ENCODE results near the gene PMP22. TPM values are rescaled to one million over a fixed set of nuclear protein-coding genes. Genes with fewer than 3 reads are reported as not detected.

Gene PMP22
- total RNA-seq, 6 experiments from 2014 or later, result 3.0 to 9.2 (median 6.9) TPM

DNA sequence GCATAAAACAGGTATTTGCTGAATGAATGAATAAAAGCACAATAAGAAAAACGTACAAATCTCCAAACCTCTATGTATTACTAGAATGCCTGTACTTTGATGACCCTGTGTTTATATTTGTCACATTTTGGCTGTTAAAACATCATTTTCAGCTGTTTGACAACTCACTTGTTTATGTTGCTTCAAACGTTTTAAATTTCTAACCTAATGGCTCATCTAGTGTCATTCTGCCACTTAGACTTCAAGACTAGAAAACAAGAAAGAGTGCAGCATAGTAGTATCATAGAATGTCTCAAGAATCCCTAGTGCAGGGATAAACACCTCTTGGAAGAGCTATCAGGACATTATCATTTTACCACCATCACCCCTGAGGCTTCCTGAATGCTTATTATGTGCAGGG lies 19.4 kb upstream of the PMP22 start:
- DNase-seq (no peak), ATAC-seq (no peak)
- Histone ChIP-seq H3K27me3 (no peaks in the 10 kb centered on the region), H3K4me1 (no peaks in the 10 kb centered on the region), H3K4me3 (no peak overlapping the region), H3K36me3 (no peaks in the 10 kb centered on the region), H3K9me3 (no peaks in the 10 kb centered on the region), H3K27ac (no peak overlapping the region)
- no peak for TF ChIP-seq CTCF (IDR thresholded peaks at IDR 0.05)
- TF ChIP-seq POLR2A (IDR thresholded peaks at IDR 0.05), result no peak
- intact Hi-C loops (cut with DNase I), result no loop called here
- 14% methylated on average over 2 of the region's 2 CpGs for WGBS (ENCODE audit: insufficient coverage, low coverage, low lambda C conversion rate, missing lambda C conversion rate)

- no peak for DNase-seq
- 72% methylated on average over 6 of the region's 6 CpGs for WGBS (ENCODE audit: insufficient coverage, low coverage, low lambda C conversion rate, missing lambda C conversion rate)
- Histone ChIP-seq H3K27ac (no peak overlapping the region), H3K4me3 (no peak overlapping the region), H3K27me3 (no peaks in the 10 kb centered on the region), H3K36me3 (no peaks in the 10 kb centered on the region), H3K9me3 (no peaks in the 10 kb centered on the region), H3K4me1 (no peaks in the 10 kb centered on the region)
- intact Hi-C loops (cut with DNase I), result no loop called here
- TF ChIP-seq POLR2A (IDR thresholded peaks at IDR 0.05) (no peak), CTCF (IDR thresholded peaks at IDR 0.05) (no peak)
- ATAC-seq, result no peak
These were observed 19.0 kb upstream of the PMP22 start for GRCh38 chr17:15284107-15284506.

- H3K4me1 ChIP-seq, result no peaks in the 10 kb centered on the region
- no peaks in the 10 kb centered on the region for H3K9me3 ChIP-seq
- 79% methylated on average over 2 of the region's 3 CpGs for WGBS (ENCODE audit: insufficient coverage, low coverage, low lambda C conversion rate, missing lambda C conversion rate)
- no peak for DNase-seq
- no peak for TF ChIP-seq POLR2A (IDR thresholded peaks at IDR 0.05)
- no peak for TF ChIP-seq CTCF (IDR thresholded peaks at IDR 0.05)
- no peaks in the 10 kb centered on the region for H3K36me3 ChIP-seq
- H3K27me3 ChIP-seq, result no peaks in the 10 kb centered on the region
- intact Hi-C loops (cut with DNase I), result no loop called here
- H3K27ac ChIP-seq, result no peak overlapping the region
- no peak overlapping the region for H3K4me3 ChIP-seq
- no peak for ATAC-seq
These were observed 16.8 kb upstream of the PMP22 start for GRCh38 chr17:15281909-15282308.

- no peak overlapping the region for H3K27ac ChIP-seq
- no peaks in the 10 kb centered on the region for H3K27me3 ChIP-seq
- H3K4me3 ChIP-seq, result no peak overlapping the region
- intact Hi-C loops (cut with DNase I), result no loop called here
- H3K36me3 ChIP-seq, result no peaks in the 10 kb centered on the region
- ATAC-seq, result no peak
- TF ChIP-seq CTCF (IDR thresholded peaks at IDR 0.05) (no peak), POLR2A (IDR thresholded peaks at IDR 0.05) (no peak)
- H3K9me3 ChIP-seq, result no peaks in the 10 kb centered on the region
- H3K4me1 ChIP-seq, result no peaks in the 10 kb centered on the region
- WGBS (ENCODE audit: insufficient coverage, low coverage, low lambda C conversion rate, missing lambda C conversion rate), result 41% methylated on average over 2 of the region's 2 CpGs
- no peak for DNase-seq
These were observed 13.9 kb upstream of the PMP22 start for GRCh38 chr17:15278924-15279477.

DNA sequence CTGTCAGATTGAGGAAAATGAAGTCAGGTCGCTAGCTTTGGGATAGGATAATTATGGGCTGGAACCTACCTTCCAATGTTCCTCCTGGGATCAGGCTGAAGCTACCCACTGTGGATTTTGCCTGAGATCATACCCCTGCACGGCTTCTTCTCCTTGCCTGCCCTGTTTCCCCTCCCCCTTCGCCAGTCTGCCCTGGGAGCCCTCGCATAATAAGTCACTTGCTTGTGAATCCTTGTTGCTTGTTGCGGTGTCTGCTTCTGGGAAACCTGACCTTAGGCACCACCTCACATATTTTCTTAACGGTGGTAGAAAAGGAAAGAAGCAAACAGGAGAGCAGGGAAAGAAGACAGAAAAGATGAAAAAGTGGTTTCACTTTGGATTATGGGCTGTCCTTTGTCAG lies 13.3 kb upstream of the PMP22 start:
- ATAC-seq, result no peak
- Histone ChIP-seq H3K4me3 (no peak overlapping the region), H3K27ac (no peak overlapping the region), H3K4me1 (no peaks in the 10 kb centered on the region), H3K9me3 (no peaks in the 10 kb centered on the region), H3K36me3 (no peaks in the 10 kb centered on the region), H3K27me3 (no peaks in the 10 kb centered on the region)
- TF ChIP-seq POLR2A (IDR thresholded peaks at IDR 0.05) (no peak), CTCF (IDR thresholded peaks at IDR 0.05) (no peak)
- intact Hi-C loops (cut with DNase I), result no loop called here
- no peak for DNase-seq
- WGBS (ENCODE audit: insufficient coverage, low coverage, low lambda C conversion rate, missing lambda C conversion rate), result 14% methylated on average over 6 of the region's 6 CpGs
